Activated T-cell treated with anti-CD3 and anti-CD28 coated beads, Interleukin-2, amount 50 U/mL, for 72 hours (primary cell): Measurements from ENCODE around the gene CLOCK. TPM values are rescaled to one million over a fixed set of nuclear protein-coding genes. Genes with fewer than 3 reads are reported as not detected.

Experiments
- total RNA-seq, 2 donors: library from RNA; stranded (reverse); gene quantifications; one replicate each; pipeline ENCODE4 v1.2.3, GENCODE V29; 2022

CLOCK gene
- total RNA-seq, 2 donors from 2014 or later, result 7.7 to 8.6 TPM

Other genes with a start within 250 kb of the CLOCK start
- gene SRD5A3, start 200.7 kb downstream of the CLOCK start, total RNA-seq, result 10 to 100 TPM; 30.0 to 40.3 TPM
- gene TMEM165, start 151.0 kb downstream of the CLOCK start, total RNA-seq, result 10 to 100 TPM; 65.8 to 65.9 TPM
- not detected for gene PDCL2, start 45.3 kb upstream of the CLOCK start, total RNA-seq
- gene NMU, start 89.4 kb upstream of the CLOCK start, total RNA-seq, result under 1 TPM in 1 of 2 donors, not detected in 1; 0.82 TPM